Measurements from ENCODE around the gene ANKFN1. TPM values are rescaled to one million over a fixed set of nuclear protein-coding genes. Genes with fewer than 3 reads are reported as not detected.

The ANKFN1 gene
- polyA plus RNA-seq, 1 donor: 0.24 TPM

GRCh38 chr17:56457501-56457900, 304.2 kb downstream of the ANKFN1 start:
- 100% methylated on average over 1 of the region's 5 CpGs for WGBS (ENCODE audit: insufficient coverage, low lambda C conversion rate)
- Histone ChIP-seq H3K4me3 (ENCODE audit: low read length) (no peak overlapping the region), H3K27me3 (ENCODE audit: control insufficient read depth, insufficient read depth, low read length) (no peaks in the 10 kb centered on the region), H3K27ac (ENCODE audit: low read length) (no peak overlapping the region), H3K4me1 (ENCODE audit: control insufficient read depth, insufficient read depth, low read length) (no peaks in the 10 kb centered on the region), H3K36me3 (ENCODE audit: control insufficient read depth, insufficient read depth, low read length) (no peaks in the 10 kb centered on the region), H3K9me3 (ENCODE audit: control insufficient read depth, low read depth, low read length) (no peaks in the 10 kb centered on the region)
- DNase-seq: no peak

GRCh38 chr17:56465886-56466285, 312.6 kb downstream of the ANKFN1 start:
- Histone ChIP-seq H3K27ac (ENCODE audit: low read length) (no peak overlapping the region), H3K4me3 (ENCODE audit: low read length) (no peak overlapping the region), H3K4me1 (ENCODE audit: control insufficient read depth, insufficient read depth, low read length) (no peaks in the 10 kb centered on the region), H3K36me3 (ENCODE audit: control insufficient read depth, insufficient read depth, low read length) (no peaks in the 10 kb centered on the region), H3K9me3 (ENCODE audit: control insufficient read depth, low read depth, low read length) (no peaks in the 10 kb centered on the region), H3K27me3 (ENCODE audit: control insufficient read depth, insufficient read depth, low read length) (no peaks in the 10 kb centered on the region)
- 60% methylated on average over 1 of the region's 1 CpG for WGBS (ENCODE audit: insufficient coverage, low lambda C conversion rate)
- no peak for DNase-seq

- H3K4me1 ChIP-seq (ENCODE audit: control insufficient read depth, insufficient read depth, low read length): no peaks in the 10 kb centered on the region
- no peak overlapping the region for H3K27ac ChIP-seq (ENCODE audit: low read length)
- no peak overlapping the region for H3K4me3 ChIP-seq (ENCODE audit: low read length)
- DNase-seq: no peak
- H3K36me3 ChIP-seq (ENCODE audit: control insufficient read depth, insufficient read depth, low read length): no peaks in the 10 kb centered on the region
- H3K27me3 ChIP-seq (ENCODE audit: control insufficient read depth, insufficient read depth, low read length): no peaks in the 10 kb centered on the region
- no CpG with 5 or more reads among the region's 2 CpGs for WGBS (ENCODE audit: insufficient coverage, low lambda C conversion rate)
- H3K9me3 ChIP-seq (ENCODE audit: control insufficient read depth, low read depth, low read length): no peaks in the 10 kb centered on the region
Measured at GRCh38 chr17:56468840-56469239, 315.6 kb downstream of the ANKFN1 start.

- H3K4me3 ChIP-seq (ENCODE audit: low read length): no peak overlapping the region
- 100% methylated on average over 1 of the region's 3 CpGs for WGBS (ENCODE audit: insufficient coverage, low lambda C conversion rate)
Measured at GRCh38 chr17:56471696-56472095, 318.4 kb downstream of the ANKFN1 start.

GRCh38 chr17:56475116-56475515, 321.8 kb downstream of the ANKFN1 start:
- H3K27me3 ChIP-seq (ENCODE audit: control insufficient read depth, insufficient read depth, low read length): no peaks in the 10 kb centered on the region
- no peak overlapping the region for H3K27ac ChIP-seq (ENCODE audit: low read length)
- no peak overlapping the region for H3K4me3 ChIP-seq (ENCODE audit: low read length)
- 100% methylated on average over 1 of the region's 1 CpG for WGBS (ENCODE audit: insufficient coverage, low lambda C conversion rate)
- no peaks in the 10 kb centered on the region for H3K36me3 ChIP-seq (ENCODE audit: control insufficient read depth, insufficient read depth, low read length)
- no peak for DNase-seq
- no peaks in the 10 kb centered on the region for H3K4me1 ChIP-seq (ENCODE audit: control insufficient read depth, insufficient read depth, low read length)
- no peaks in the 10 kb centered on the region for H3K9me3 ChIP-seq (ENCODE audit: control insufficient read depth, low read depth, low read length)

More at GRCh38 chr17:56471696-56472095, 318.4 kb downstream of the ANKFN1 start:
- H3K36me3 ChIP-seq (ENCODE audit: control insufficient read depth, insufficient read depth, low read length): no peaks in the 10 kb centered on the region
- no peak for DNase-seq
- H3K27ac ChIP-seq (ENCODE audit: low read length): no peak overlapping the region
- no peaks in the 10 kb centered on the region for H3K27me3 ChIP-seq (ENCODE audit: control insufficient read depth, insufficient read depth, low read length)
- no peaks in the 10 kb centered on the region for H3K9me3 ChIP-seq (ENCODE audit: control insufficient read depth, low read depth, low read length)
- H3K4me1 ChIP-seq (ENCODE audit: control insufficient read depth, insufficient read depth, low read length): no peaks in the 10 kb centered on the region

- WGBS (ENCODE audit: insufficient coverage, low lambda C conversion rate): 8% methylated on average over 2 of the region's 7 CpGs
- no peaks in the 10 kb centered on the region for H3K27me3 ChIP-seq (ENCODE audit: control insufficient read depth, insufficient read depth, low read length)
- DNase-seq: no peak
- no peak overlapping the region for H3K4me3 ChIP-seq (ENCODE audit: low read length)
- no peak overlapping the region for H3K27ac ChIP-seq (ENCODE audit: low read length)
- no peaks in the 10 kb centered on the region for H3K4me1 ChIP-seq (ENCODE audit: control insufficient read depth, insufficient read depth, low read length)
- H3K9me3 ChIP-seq (ENCODE audit: control insufficient read depth, low read depth, low read length): no peaks in the 10 kb centered on the region
- no peaks in the 10 kb centered on the region for H3K36me3 ChIP-seq (ENCODE audit: control insufficient read depth, insufficient read depth, low read length)
Measured at GRCh38 chr17:56478836-56479447, 325.7 kb downstream of the ANKFN1 start.

GRCh38 chr17:56480501-56480900, 327.2 kb downstream of the ANKFN1 start:
- Histone ChIP-seq H3K27me3 (ENCODE audit: control insufficient read depth, insufficient read depth, low read length) (no peaks in the 10 kb centered on the region), H3K4me3 (ENCODE audit: low read length) (no peak overlapping the region), H3K36me3 (ENCODE audit: control insufficient read depth, insufficient read depth, low read length) (no peaks in the 10 kb centered on the region), H3K4me1 (ENCODE audit: control insufficient read depth, insufficient read depth, low read length) (no peaks in the 10 kb centered on the region), H3K9me3 (ENCODE audit: control insufficient read depth, low read depth, low read length) (no peaks in the 10 kb centered on the region), H3K27ac (ENCODE audit: low read length) (no peak overlapping the region)
- WGBS (ENCODE audit: insufficient coverage, low lambda C conversion rate): no CpG with 5 or more reads among the region's 1 CpG
- no peak for DNase-seq

- 94% methylated on average over 3 of the region's 5 CpGs for WGBS (ENCODE audit: insufficient coverage, low lambda C conversion rate)
- no peak for DNase-seq
- no peaks in the 10 kb centered on the region for H3K36me3 ChIP-seq (ENCODE audit: control insufficient read depth, insufficient read depth, low read length)
Measured at GRCh38 chr17:56481659-56482058, 328.4 kb downstream of the ANKFN1 start.

GRCh38 chr17:56482229-56482628, 329.0 kb downstream of the ANKFN1 start:
- DNase-seq: no peak
- 60% methylated on average over 1 of the region's 6 CpGs for WGBS (ENCODE audit: insufficient coverage, low lambda C conversion rate)

More at GRCh38 chr17:56481659-56482058, 328.4 kb downstream of the ANKFN1 start:
- Histone ChIP-seq H3K27me3 (ENCODE audit: control insufficient read depth, insufficient read depth, low read length) (no peaks in the 10 kb centered on the region), H3K4me1 (ENCODE audit: control insufficient read depth, insufficient read depth, low read length) (no peaks in the 10 kb centered on the region), H3K9me3 (ENCODE audit: control insufficient read depth, low read depth, low read length) (no peaks in the 10 kb centered on the region), H3K4me3 (ENCODE audit: low read length) (no peak overlapping the region), H3K27ac (ENCODE audit: low read length) (no peak overlapping the region)

GRCh38 chr17:56486732-56487131, 333.5 kb downstream of the ANKFN1 start:
- H3K4me3 ChIP-seq (ENCODE audit: low read length): no peak overlapping the region
- H3K27me3 ChIP-seq (ENCODE audit: control insufficient read depth, insufficient read depth, low read length): peaks cover 2% of the 10 kb centered on the region
- H3K4me1 ChIP-seq (ENCODE audit: control insufficient read depth, insufficient read depth, low read length): no peaks in the 10 kb centered on the region
- no peak for DNase-seq
- H3K36me3 ChIP-seq (ENCODE audit: control insufficient read depth, insufficient read depth, low read length): no peaks in the 10 kb centered on the region
- no peaks in the 10 kb centered on the region for H3K9me3 ChIP-seq (ENCODE audit: control insufficient read depth, low read depth, low read length)
- H3K27ac ChIP-seq (ENCODE audit: low read length): no peak overlapping the region

More at GRCh38 chr17:56482229-56482628, 329.0 kb downstream of the ANKFN1 start:
- H3K4me3 ChIP-seq (ENCODE audit: low read length): no peak overlapping the region
- no peaks in the 10 kb centered on the region for H3K4me1 ChIP-seq (ENCODE audit: control insufficient read depth, insufficient read depth, low read length)
- no peaks in the 10 kb centered on the region for H3K36me3 ChIP-seq (ENCODE audit: control insufficient read depth, insufficient read depth, low read length)
- no peaks in the 10 kb centered on the region for H3K9me3 ChIP-seq (ENCODE audit: control insufficient read depth, low read depth, low read length)
- no peaks in the 10 kb centered on the region for H3K27me3 ChIP-seq (ENCODE audit: control insufficient read depth, insufficient read depth, low read length)
- H3K27ac ChIP-seq (ENCODE audit: low read length): no peak overlapping the region

GRCh38 chr17:56488800-56489199, 335.5 kb downstream of the ANKFN1 start:
- H3K27me3 ChIP-seq (ENCODE audit: control insufficient read depth, insufficient read depth, low read length): peaks cover 3% of the 10 kb centered on the region
- no peaks in the 10 kb centered on the region for H3K9me3 ChIP-seq (ENCODE audit: control insufficient read depth, low read depth, low read length)
- no CpG with 5 or more reads among the region's 2 CpGs for WGBS (ENCODE audit: insufficient coverage, low lambda C conversion rate)
- H3K36me3 ChIP-seq (ENCODE audit: control insufficient read depth, insufficient read depth, low read length): no peaks in the 10 kb centered on the region
- DNase-seq: no peak
- H3K27ac ChIP-seq (ENCODE audit: low read length): no peak overlapping the region
- no peak overlapping the region for H3K4me3 ChIP-seq (ENCODE audit: low read length)
- no peaks in the 10 kb centered on the region for H3K4me1 ChIP-seq (ENCODE audit: control insufficient read depth, insufficient read depth, low read length)

Measured in large intestine (tissue), 3 donors.